NT2/D1 (cell line): Measurements from ENCODE around the gene NDFIP1.

Experiments
- SUZ12 ChIP-seq: IDR thresholded peaks from 2 replicates; pipeline ENCODE4 v1.6.1; 2011; ENCODE audit not compliant: insufficient read length, insufficient read depth; ENCODE audit errors: extremely low read depth
- YY1 ChIP-seq: IDR thresholded peaks from 2 replicates; pipeline ENCODE4 v1.6.1; 2011; ENCODE audit not compliant: insufficient read length, insufficient read depth
- ZNF274 ChIP-seq: IDR thresholded peaks from 2 replicates; pipeline ENCODE4 v1.6.1; 2011; ENCODE audit warnings: mild to moderate bottlenecking, low read depth, low read length

DNA sequence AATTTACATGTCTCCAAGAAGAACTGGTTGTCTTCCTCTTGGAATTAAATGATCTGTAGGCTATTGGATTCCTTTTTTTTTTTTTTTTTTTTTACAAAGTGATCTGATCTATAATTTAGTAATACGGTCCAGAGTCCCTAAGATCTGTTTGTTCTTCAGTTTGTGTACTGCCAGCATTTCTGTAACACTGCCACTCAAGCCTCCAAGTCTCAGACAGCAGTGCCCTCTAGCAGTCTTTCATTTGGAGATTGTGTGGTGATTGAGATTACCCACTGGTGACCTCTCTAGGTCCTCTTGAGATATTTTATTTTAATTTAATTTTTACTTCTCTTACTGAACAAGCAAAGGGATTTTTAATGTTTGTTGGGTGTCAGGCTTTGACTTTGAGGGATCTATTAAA is 40.8 kb downstream of the NDFIP1 start:
- no peak for TF ChIP-seq SUZ12
- TF ChIP-seq YY1, result no peak
- TF ChIP-seq ZNF274, result no peak
